Right cardiac atrium (tissue), 5 donors: ENCODE data around the gene RBM4. TPM values are rescaled to one million over a fixed set of nuclear protein-coding genes. Genes with fewer than 3 reads are reported as not detected.

Experiments used
- ATAC-seq, 2 donors: fragments of 200-7000 bp; cut with Tn5 transposase; one replicate each; pipeline versions ENCODE4 v1.8.0 to v1.9.1; 2020; ENCODE audit warnings: moderate library complexity in 2 of 2, mild to moderate bottlenecking in 1 of 2
- DNase-seq, 3 donors: peaks; one replicate each; pipeline ENCODE4 v3.0.0-alpha.2; 2020
- H3K27ac ChIP-seq: one replicate; pipeline ENCODE4 v1.5.1; 2013; ENCODE audit warnings: mild to moderate bottlenecking, low read length, control low read depth, moderate library complexity
- H3K27me3 ChIP-seq: one replicate; pipeline ENCODE4 v1.6.1; 2013; ENCODE audit not compliant: control insufficient read depth, insufficient read depth
- H3K4me1 ChIP-seq: one replicate; pipeline ENCODE4 v1.6.1; 2013; ENCODE audit warnings: low read length; ENCODE audit not compliant: control insufficient read depth, insufficient read depth
- H3K4me3 ChIP-seq: one replicate; pipeline ENCODE4 v1.5.1; 2013; ENCODE audit warnings: low read length, control low read depth
- H3K9me3 ChIP-seq: one replicate; pipeline ENCODE4 v1.6.1; 2013; ENCODE audit warnings: low read length; ENCODE audit not compliant: control insufficient read depth
- WGBS: extraction: QIAGEN DNeasy Blood & Tissue Kit; methylation state at CpG from one replicate; pipeline ENCODE4 v1.1.7; 2013; 5-methylcytosine and 5-hydroxymethylcytosine counted together
- intact Hi-C, 4 donors: fragments of 100-400 bp; cut with DNase I; formaldehyde crosslinking; loops; one replicate each; pipeline versions ENCODE4 v1.11.0 to v1.14.0; 2022 to 2023
- polyA plus RNA-seq: library from polyadenylated mRNA; stranded (reverse); fragments of 200-250 nt; gene quantifications from one replicate; pipeline ENCODE4 v1.2.3, GENCODE V29; 2013
- total RNA-seq, 4 donors: library from RNA; stranded (reverse); fragmentation: NEBNext Ultra II Directional; extraction: Animal tissue kit (Norgen Biotek cat#: 25700); gene quantifications; one replicate each; pipeline ENCODE4 v1.2.1, GENCODE V29; 2021
- donor health status: healthy with polysubstance abuse.
- donor health status: DM: no; HTN: yes; CAD: no.
- donor health status: DM: no; HTN: no; CAD: no.
- donor health status: DM: no; HTN: yes; CAD: no; lungs with severe emphysema.
- donor health status: DM: yes; HTN: yes; CAD: no.

RBM4 gene
- total and polyA plus RNA-seq, 5 donors: 63.3 to 77.9 (median 67.4) TPM

GRCh38 chr11:66652651-66653050 lies 14.1 kb downstream of the RBM4 start:
- no peak overlapping the region for H3K4me3 ChIP-seq
- ATAC-seq: no peak
- H3K27ac ChIP-seq: no peak overlapping the region
- no peaks in the 10 kb centered on the region for H3K4me1 ChIP-seq
- H3K27me3 ChIP-seq: no peaks in the 10 kb centered on the region
- WGBS: 91% methylated on average over 7 of the region's 7 CpGs
- H3K9me3 ChIP-seq: no peaks in the 10 kb centered on the region
- intact Hi-C loops: no loop called here
- DNase-seq: peak in 1 of 3 donors; percentile 26

GRCh38 chr11:66653123-66653522 lies 14.6 kb downstream of the RBM4 start:
- H3K4me3 ChIP-seq: no peak overlapping the region
- no peaks in the 10 kb centered on the region for H3K27me3 ChIP-seq
- no peaks in the 10 kb centered on the region for H3K9me3 ChIP-seq
- intact Hi-C loops: no loop called here
- DNase-seq (peak in 1 of 3 donors; percentile 18), ATAC-seq (no peak)
- H3K4me1 ChIP-seq: no peaks in the 10 kb centered on the region
- H3K27ac ChIP-seq: no peak overlapping the region
- 87% methylated on average over 6 of the region's 6 CpGs for WGBS

- H3K27me3 ChIP-seq: no peaks in the 10 kb centered on the region
- H3K4me3 ChIP-seq: no peak overlapping the region
- no peaks in the 10 kb centered on the region for H3K4me1 ChIP-seq
- ATAC-seq (no peak), DNase-seq (no peak)
- intact Hi-C loops: no loop called here
- H3K27ac ChIP-seq: no peak overlapping the region
- WGBS: 26% methylated on average over 2 of the region's 2 CpGs
- no peaks in the 10 kb centered on the region for H3K9me3 ChIP-seq
Observed at GRCh38 chr11:66659763-66660162, 21.3 kb downstream of the RBM4 start.

- peak in 1 of 2 donors; percentile 18 for ATAC-seq
- H3K27me3 ChIP-seq: no peaks in the 10 kb centered on the region
- H3K27ac ChIP-seq: no peak overlapping the region
- no peaks in the 10 kb centered on the region for H3K9me3 ChIP-seq
- DNase-seq: no peak
- intact Hi-C loops: no loop called here
- no peak overlapping the region for H3K4me3 ChIP-seq
- H3K4me1 ChIP-seq: no peaks in the 10 kb centered on the region
- 71% methylated on average over 1 of the region's 1 CpG for WGBS
Observed at GRCh38 chr11:66663741-66664296, 25.3 kb downstream of the RBM4 start.

GRCh38 chr11:66665369-66665768 lies 26.9 kb downstream of the RBM4 start:
- no peaks in the 10 kb centered on the region for H3K27me3 ChIP-seq
- ATAC-seq (no peak), DNase-seq (peak in 1 of 3 donors; percentile 37)
- H3K4me3 ChIP-seq: no peak overlapping the region
- no peaks in the 10 kb centered on the region for H3K9me3 ChIP-seq
- no peak overlapping the region for H3K27ac ChIP-seq
- H3K4me1 ChIP-seq: no peaks in the 10 kb centered on the region
- WGBS: 87% methylated on average over 11 of the region's 11 CpGs
- intact Hi-C loops: no loop called here

- H3K4me1 ChIP-seq: peaks cover 2% of the 10 kb centered on the region
- ATAC-seq: no peak
- intact Hi-C loops: loop anchor here in 1 of 4 donors (10.0 kb wide), 1 partner anchor 46 kb away; no protein-coding TSS in a partner anchor
Observed at GRCh38 chr11:66670816-66671215, 32.3 kb downstream of the RBM4 start.

GRCh38 chr11:66674964-66675602 lies 36.6 kb downstream of the RBM4 start:
- no peak for DNase-seq
- Histone ChIP-seq H3K27me3 (no peaks in the 10 kb centered on the region), H3K9me3 (no peaks in the 10 kb centered on the region), H3K4me1 (peaks cover 5% of the 10 kb centered on the region), H3K27ac (no peak overlapping the region), H3K4me3 (no peak overlapping the region)
- intact Hi-C loops: loop anchor here in 3 of 4 donors (5.0 to 10.0 kb wide), 4 partner anchors 50 to 268 kb away; partner anchors contain the start of genes CCDC87 (in 2 of the 3) and CCS (in 2 of the 3)
- WGBS: 68% methylated on average over 2 of the region's 2 CpGs
- no peak for ATAC-seq

More at GRCh38 chr11:66670816-66671215, 32.3 kb downstream of the RBM4 start:
- H3K9me3 ChIP-seq: no peaks in the 10 kb centered on the region
- no peak overlapping the region for H3K27ac ChIP-seq
- no peak overlapping the region for H3K4me3 ChIP-seq
- no peak for DNase-seq
- H3K27me3 ChIP-seq: no peaks in the 10 kb centered on the region
- WGBS: 67% methylated on average over 5 of the region's 5 CpGs

- H3K27ac ChIP-seq: no peak overlapping the region
- ATAC-seq: no peak
- intact Hi-C loops: loop anchor here in 3 of 4 donors (5.0 to 10.0 kb wide), 4 partner anchors 52 to 269 kb away; partner anchors contain the start of genes CCDC87 (in 2 of the 3) and CCS (in 2 of the 3)
- peaks cover 5% of the 10 kb centered on the region for H3K4me1 ChIP-seq
- no peaks in the 10 kb centered on the region for H3K9me3 ChIP-seq
- peak overlapping the region; percentile 59 for H3K4me3 ChIP-seq
- DNase-seq: no peak
- WGBS: 71% methylated on average over 16 of the region's 16 CpGs
- H3K27me3 ChIP-seq: no peaks in the 10 kb centered on the region
Observed at GRCh38 chr11:66676282-66676919, 37.9 kb downstream of the RBM4 start.

GRCh38 chr11:66676931-66677598 lies 38.6 kb downstream of the RBM4 start:
- ATAC-seq (no peak), DNase-seq (no peak)
- intact Hi-C loops: loop anchor here in 3 of 4 donors (5.0 to 10.0 kb wide), 4 partner anchors 52 to 270 kb away; partner anchors contain the start of genes CCDC87 (in 2 of the 3) and CCS (in 2 of the 3)
- Histone ChIP-seq H3K9me3 (no peaks in the 10 kb centered on the region), H3K4me3 (peak overlapping the region; percentile 59), H3K27me3 (no peaks in the 10 kb centered on the region), H3K27ac (peak overlapping the region; percentile 83), H3K4me1 (peaks cover 5% of the 10 kb centered on the region)
- 4% methylated on average over 27 of the region's 27 CpGs for WGBS

GRCh38 chr11:66677599-66678375 lies 39.3 kb downstream of the RBM4 start, which contains the start of gene RBM4B:
TSS of gene RBM4B (minus strand) at chr11:66677887. CDS start at chr11:66677079, 808 bp downstream.
- Histone ChIP-seq H3K4me3 (peak within 1 kb of the TSS; percentile 59), H3K9me3 (no peaks in the 10 kb centered on the region), H3K27ac (peak within 1 kb of the TSS; percentile 93), H3K4me1 (peaks cover 5% of the 10 kb centered on the region), H3K27me3 (no peaks in the 10 kb centered on the region)
- intact Hi-C loops: loop anchor here in 3 of 4 donors (1.0 to 10.0 kb wide), 6 partner anchors 53 to 270 kb away; partner anchors contain the start of genes CCDC87 (in 2 of the 3) and CCS (in 2 of the 3)
- under 1% methylated on average over 61 of the region's 61 CpGs for WGBS
- DNase-seq (peak; percentile 98 to 99 (median 99)), ATAC-seq (peak; percentile 99)
